Stimulated activated CD8-positive, alpha-beta memory T cell treated with anti-CD3 and anti-CD28 coated beads, Interleukin-12 subunit alpha, Interleukin-12 subunit beta, amount 100 ng/mL, for 4 hours (primary cell): ENCODE measurements around the gene HMCES.

Source experiments
- DNase-seq: peaks from one replicate; pipeline ENCODE4 v3.0.0-alpha.2; 2020; ENCODE audit warnings: low read depth

The HMCES gene

DNA sequence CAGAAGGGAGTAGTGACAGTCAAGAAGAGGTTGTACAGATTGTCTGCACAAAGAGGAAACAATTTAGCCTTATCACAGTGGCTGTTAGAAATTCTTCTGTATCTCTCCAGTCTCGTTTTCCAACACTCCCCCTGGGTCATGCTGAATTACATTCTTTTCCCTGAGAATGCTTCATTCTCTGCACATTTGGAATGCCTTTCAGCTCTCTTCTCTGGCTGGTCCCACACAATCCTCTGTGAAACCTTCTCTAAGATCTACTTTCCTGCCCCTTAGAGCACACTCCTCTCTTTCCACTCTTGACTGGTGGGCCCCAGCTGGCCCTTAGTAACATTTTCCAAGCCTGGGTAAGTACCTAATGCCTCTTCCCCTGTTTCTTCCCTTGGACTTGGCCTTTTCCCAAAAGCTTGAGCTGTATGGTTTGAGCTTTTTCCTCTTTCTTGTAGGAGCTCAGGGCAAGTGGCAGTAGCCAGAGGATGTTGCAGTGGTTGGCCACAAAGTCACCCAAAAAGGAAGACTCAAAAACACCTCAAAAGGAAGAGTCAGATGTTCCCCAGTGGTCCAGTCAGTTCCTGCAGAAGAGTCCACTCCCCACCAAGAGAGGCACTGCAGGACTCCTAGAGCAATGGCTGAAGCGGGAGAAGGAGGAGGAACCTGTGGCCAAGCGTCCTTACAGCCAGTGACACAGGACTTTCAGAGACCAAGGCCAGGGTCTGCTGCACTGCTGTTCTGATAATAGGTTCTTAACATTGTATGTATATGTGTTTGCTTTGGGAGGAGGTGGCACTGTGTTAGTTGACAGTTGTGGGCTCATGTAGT lies 25.7 kb downstream of the HMCES start:
- DNase-seq, result no peak

GRCh38 chr3:129304962-129305222 lies 26.2 kb downstream of the HMCES start:
- no peak for DNase-seq

DNA sequence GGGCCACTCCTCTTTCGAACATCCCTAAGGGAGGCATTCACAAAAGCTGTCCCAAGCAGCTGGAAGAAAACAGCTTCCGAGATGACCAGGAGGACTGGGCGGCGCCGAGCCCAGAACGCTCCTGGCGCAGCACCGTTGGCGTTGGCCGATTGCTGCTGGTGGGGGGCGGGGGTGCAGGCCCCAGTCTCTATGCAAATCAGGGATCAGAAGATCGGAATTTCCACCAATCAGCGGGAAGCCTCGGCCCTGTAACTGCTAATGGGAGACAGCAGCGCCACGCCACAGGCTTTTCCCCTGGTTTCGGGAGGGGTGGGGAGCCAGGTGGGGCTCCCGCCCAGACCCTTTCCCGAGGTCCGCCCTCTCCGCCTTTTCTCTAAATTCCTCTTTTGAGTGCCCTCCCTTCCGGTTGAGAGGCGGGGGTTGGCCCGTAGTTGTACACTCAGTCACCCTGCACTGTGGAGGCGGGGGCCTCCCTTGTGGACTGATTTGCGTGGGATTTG lies 27.0 kb downstream of the HMCES start:
- DNase-seq, result no peak

DNA sequence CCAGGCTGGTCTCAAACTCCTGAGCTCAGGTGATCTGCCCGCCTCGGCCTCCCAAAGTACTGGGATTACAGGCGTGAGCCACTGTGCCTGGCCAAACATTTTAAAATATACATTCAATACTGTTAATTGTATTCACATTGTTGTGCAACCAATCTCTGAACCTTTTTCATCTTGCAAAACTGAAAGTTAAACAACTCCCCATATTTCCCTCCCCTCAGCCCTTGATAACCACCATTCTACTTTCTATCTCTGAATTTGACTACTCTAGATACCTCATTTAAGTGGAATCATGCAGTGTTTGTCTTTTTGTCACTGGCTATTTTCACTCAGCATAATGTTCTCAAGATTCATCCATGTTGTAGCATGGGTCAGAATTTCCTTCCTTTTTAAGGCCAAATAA lies 30.0 kb downstream of the HMCES start:
- no peak for DNase-seq

- DNase-seq, result no peak
Observed at GRCh38 chr3:129310111-129311011, 31.7 kb downstream of the HMCES start.

DNA sequence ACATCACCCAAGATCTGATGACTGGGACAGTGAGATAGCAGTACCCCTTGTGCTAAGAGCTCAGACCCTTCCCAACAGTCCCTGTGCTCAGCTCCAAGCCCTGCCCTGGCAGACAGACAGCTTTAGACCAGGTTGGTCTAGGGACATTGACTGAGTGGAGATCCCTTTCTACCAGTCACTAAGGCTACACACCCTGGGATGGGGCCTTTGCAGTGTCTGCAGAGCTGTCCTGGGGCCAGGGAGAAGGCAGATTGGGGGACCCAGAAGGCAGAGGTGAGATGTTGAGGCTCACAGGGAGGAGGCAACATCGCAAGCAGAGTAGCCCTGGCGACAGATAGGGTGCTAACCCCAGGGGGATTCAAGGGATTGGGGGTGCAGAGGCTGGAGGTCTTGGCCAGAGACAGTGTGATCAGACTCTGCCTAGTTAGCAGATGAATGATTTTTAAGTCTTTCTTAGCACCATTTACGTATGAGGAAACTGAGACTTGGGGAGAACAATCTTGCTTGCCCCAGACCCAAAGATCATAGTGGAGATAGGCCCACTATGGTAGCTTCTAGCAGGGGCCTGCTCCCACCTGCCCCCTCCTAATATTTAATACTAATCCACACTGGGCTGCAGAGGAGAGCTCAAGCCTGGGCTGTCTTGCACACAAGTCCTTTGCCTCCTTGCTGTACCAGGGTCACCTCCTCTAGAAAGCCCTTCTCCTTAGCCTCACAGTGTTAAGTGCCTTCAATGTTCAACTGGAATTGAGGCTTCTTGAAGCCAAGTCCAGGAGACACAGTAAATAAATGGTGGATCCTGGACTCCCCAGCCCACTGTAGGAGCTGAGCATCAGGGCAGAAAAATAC lies 32.6 kb downstream of the HMCES start:
- DNase-seq, result no peak

- DNase-seq, result no peak
Observed at GRCh38 chr3:129312021-129312639, 33.5 kb downstream of the HMCES start.

DNA sequence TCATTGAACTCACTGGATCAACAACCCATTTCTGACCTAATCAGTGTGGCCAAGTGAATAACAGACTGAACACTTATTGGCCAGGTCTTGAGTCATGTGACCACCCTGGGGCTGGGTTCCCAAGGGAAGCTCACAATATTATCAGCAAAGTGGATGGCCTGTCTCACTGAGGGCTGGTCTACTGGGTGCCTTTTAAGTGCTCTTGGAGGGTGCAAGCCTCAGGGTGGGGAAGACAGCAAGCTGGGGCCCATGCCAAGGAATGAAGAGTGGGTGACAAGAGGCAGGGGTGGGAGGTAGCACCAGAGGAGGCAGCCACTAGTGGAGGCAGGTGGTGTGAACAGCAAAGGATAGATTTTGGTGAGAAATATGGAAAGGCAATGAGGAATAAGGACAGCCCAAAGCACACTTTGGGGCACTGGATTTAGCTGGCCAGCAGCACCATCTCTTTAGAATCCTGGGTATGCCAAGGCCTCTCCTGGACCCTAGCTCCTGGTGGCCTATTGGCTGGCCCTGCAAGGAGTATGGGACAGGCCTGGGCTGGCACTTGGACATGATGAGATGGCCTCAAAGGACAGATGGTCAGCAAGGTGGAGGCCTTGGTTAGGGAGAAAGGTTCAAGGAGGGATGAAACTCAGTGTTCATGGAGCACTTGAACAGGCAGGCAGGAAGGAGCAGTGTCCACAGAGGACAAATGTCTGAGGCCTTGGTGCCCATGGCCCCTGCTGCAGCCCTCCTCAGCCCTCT lies 34.2 kb downstream of the HMCES start:
- no peak for DNase-seq

DNA sequence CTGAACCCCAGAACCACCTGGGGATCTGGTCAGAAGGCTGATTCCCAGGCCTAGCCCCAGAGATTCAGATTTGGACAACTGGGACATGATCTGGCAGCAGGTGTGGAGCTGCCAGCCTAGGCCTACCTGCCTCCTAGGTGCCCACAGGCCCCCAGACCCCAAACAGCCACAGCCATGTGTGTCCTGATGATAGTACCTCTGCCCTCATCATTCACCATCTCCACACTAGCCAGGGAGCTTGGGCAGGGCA lies 34.7 kb downstream of the HMCES start:
- DNase-seq, result no peak

DNA sequence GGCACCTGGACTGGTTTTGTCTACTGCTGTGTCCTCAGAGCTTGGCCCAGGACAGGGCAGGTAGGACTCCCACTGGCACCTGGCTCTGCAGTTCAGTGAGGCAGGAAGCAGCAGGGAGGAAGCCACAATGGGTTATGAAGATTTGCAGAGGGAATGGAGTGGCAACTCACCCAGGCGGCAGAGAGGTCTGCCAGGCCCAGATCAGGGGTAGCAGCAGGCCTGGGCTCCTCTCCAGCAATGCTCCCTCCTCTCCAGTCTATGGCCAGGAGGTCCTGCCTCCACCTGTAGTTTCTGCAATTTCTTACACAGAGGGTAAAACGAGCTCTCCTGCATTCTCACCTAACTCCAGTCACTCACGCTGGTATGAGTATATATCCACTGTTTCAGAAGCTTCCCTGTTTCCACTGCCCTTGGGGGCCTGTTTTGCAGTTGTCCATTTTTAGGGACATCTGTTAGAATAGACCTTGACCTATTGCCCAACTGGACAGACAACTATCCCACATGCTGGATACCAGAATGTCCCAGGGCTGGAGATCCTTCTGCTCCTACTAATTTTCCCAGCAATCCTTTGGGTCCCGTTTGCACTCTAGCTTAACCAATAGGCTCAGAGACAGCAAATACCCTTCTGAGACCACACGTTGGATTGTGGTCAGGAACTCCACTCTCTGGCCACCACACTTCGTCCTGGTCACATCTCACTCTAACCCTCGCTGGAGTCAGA lies 35.2 kb downstream of the HMCES start:
- no peak for DNase-seq

DNA sequence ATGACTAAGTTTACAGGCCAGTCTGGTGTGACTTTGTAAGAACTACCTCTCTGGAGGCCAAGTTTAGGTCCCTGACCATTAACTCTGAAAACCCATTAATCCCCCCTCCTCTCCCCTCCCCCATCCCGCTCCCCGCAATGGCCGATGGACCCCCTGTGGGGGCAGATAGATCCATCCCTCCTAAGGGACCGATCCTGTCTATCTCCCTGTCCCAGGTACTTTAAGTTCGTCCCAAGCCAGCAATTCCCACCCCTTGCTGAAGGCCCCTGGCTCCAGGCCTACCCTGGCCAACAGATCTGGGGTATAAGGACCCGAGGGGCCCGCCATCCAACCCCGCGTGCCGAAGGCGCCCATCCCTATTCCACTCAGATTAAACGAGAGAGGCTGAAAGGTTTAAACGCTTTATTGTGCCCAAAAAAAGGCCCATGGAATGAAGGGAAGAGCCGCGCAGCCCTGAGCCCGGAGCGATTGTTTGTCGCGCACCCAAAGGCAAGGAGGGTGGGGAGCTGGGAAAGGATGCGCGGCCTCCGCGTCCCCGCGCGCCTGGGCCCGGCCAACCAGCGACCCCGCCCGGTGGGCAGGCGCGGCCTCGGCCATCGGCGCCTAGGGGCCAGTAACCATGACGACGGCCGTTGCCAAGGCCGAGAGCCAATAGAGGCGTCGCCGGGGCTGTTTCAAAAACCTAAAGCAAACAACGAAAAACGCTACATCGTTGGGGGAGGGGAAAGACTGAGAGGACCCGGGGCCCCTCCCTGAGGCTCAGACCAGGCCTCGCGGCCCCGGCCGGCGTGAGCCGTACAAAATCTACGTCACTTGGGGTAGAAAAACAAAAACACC lies 35.9 kb downstream of the HMCES start:
- DNase-seq, result peak; percentile 21

GRCh38 chr3:129315223-129315997 lies 36.7 kb downstream of the HMCES start:
- no peak for DNase-seq

GRCh38 chr3:129315998-129316247 lies 37.3 kb downstream of the HMCES start:
- DNase-seq, result no peak

DNA sequence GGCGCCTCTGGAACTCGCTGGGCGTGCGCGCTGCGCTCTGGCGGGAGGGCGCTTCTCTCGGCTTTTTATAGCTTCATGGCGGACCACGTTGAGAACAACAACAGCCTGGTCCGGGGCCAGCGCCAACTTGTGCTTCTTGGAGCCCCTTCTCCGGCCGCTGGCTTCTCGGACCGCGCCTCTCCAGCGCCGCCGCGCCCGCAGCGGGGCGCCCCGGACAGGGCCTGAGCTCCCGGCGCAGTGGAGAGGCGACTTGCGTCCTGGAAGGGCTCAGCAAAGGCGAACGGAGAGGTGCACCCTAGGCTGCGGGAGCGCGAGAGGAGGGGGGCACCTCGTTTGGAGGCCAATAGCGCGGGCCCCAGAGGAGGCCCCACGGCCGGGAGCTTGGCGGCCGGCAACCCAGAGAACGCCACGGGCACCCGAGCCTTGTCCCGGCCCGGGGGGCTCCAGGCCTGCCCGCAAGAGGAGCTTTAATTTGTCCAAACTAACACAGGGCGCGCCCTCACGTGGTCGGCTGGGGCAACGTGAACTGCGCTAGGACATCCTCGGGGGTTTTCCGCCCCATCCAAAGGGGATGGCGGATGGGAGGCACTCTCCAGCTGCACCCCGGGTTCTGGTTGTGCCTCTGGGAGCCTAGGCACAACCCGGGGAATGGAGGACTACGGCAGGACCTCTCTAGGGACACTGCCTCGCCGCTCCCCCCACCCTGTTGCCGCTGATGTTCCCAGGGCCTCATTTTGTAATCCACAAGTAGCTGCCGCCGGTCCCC lies 37.8 kb downstream of the HMCES start:
- DNase-seq, result peak; percentile 74

GRCh38 chr3:129317014-129317771 lies 38.5 kb downstream of the HMCES start:
- DNase-seq, result no peak

- no peak for DNase-seq
Observed at GRCh38 chr3:129317848-129318247, 39.2 kb downstream of the HMCES start.

GRCh38 chr3:129318921-129319320 lies 40.3 kb downstream of the HMCES start:
- DNase-seq, result no peak

DNA sequence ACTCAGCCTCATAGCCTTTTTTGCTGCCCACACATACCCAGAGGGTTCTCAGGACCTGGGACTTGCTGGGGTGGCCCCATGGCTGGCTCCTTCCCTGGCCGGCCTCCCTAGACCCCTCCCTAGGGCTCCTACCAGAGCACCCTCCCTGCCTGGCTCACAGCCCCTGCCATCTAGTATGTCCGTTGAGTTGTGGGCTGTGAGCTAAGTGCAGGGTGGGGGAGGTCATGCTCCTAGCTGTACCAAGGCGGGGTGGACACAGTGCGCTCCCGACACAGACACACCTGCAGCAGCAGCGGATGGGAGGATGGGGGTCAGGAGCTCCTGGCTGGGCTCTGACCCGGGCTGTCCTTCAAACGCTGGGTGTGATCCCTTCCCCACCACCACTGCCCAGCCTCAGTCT lies 41.6 kb downstream of the HMCES start:
- no peak for DNase-seq
